GM18499 (cell line): ENCODE data around the gene NFIL3.

ENCODE experiments used
- ATAC-seq: cut with Tn5 transposase; IDR thresholded peaks from one replicate; pipeline ENCODE4 v1.9.1; 2021; ENCODE audit warnings: moderate number of reproducible peaks; ENCODE audit not compliant: insufficient read depth, unreplicated experiment

Gene NFIL3

GRCh38 chr9:91361291-91362050 lies 62.2 kb downstream of the NFIL3 start, which contains the start of gene AUH:
Gene AUH (minus strand): TSS chr9:91361918. CDS start chr9:91361889, 29 bp downstream.
- ATAC-seq, result peak; percentile 46

- ATAC-seq, result no peak
These were observed 62.9 kb downstream of the NFIL3 start for GRCh38 chr9:91360551-91361290.

DNA sequence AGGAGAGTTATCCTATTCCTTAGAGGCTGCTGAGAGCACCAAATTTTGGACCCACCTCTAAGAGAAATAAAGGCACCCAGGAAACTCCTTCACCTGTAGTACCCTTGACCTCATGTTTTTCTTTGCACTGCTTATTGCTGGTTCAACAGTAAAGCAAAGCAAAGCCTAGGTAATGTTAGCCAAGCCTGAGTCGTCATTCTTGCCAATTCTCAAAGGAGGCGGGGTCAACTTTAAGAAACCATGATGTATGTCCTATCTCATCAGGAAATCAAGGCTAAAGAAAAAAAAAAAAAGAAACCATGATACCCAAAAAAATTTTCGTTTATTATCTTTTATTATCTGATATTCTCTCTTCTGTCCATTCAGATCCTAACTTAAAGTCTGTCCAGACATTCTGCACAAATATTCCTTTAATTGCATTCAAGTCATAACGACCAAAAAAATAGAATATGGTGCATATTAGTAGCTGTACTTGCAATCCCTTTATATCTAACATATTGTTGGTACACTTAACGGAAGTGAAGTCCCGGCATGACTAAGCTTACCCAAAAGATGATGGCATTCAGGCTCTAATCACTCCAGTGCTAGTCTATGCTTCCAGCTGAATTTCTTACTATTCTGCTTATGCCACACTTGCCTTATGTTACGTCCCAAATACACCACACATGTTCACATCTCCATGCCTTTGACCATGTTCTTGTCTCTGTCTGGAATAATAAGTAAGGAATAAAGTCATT lies 63.7 kb downstream of the NFIL3 start:
- ATAC-seq, result no peak

DNA sequence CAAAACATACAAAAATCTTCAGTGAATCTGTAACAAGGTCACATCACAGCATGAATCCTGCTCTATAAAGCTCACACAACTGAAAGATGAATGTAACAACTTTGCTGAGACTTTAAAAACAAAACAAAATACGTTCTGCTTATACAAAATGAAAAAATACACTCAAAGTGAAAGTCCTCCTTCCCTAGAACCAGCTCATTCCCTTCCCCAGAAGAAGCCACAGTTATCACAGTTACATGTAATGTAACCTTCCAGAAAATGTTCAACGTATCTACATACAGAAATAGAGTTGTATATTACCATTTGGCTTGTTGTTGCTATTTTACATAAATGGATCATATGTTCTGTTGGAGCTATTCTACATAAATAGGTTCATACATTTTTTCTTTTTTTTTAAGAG lies 64.5 kb downstream of the NFIL3 start:
- ATAC-seq, result no peak
